WTC11 (cell line): Measurements from ENCODE around the gene MYH14.

Source experiments
- CREB1 ChIP-seq: sonication (generic); formaldehyde crosslinking; IDR thresholded peaks from 2 replicates; pipeline ENCODE4 v1.8.0; 2023; ENCODE audit warnings: mild to moderate bottlenecking, missing genetic modification reagents
- CTCF ChIP-seq: fragments of 200-600 bp; IDR thresholded peaks from 2 replicates; pipeline ENCODE4 v1.8.0; 2022; ENCODE audit warnings: antibody characterized with exemption
- ESRRA ChIP-seq: sonication (generic); formaldehyde crosslinking; IDR thresholded peaks from 2 replicates; pipeline ENCODE4 v1.8.1; 2022; ENCODE audit warnings: mild to moderate bottlenecking, missing genetic modification reagents, borderline replicate concordance
- FOXK1 ChIP-seq: sonication (generic); formaldehyde crosslinking; IDR thresholded peaks from 2 replicates; pipeline ENCODE4 v1.8.0; 2022; ENCODE audit warnings: mild to moderate bottlenecking, moderate library complexity, missing genetic modification reagents
- JUN ChIP-seq: sonication (generic); formaldehyde crosslinking; IDR thresholded peaks from 2 replicates; pipeline ENCODE4 v1.8.0; 2023; ENCODE audit warnings: mild to moderate bottlenecking, missing genetic modification reagents
- RORB ChIP-seq: fragments of 250-450 bp; sonication (Bioruptor Pico); IDR thresholded peaks from 2 replicates; pipeline ENCODE4 v1.9.0; 2021; ENCODE audit warnings: mild to moderate bottlenecking
- TCF7 ChIP-seq: sonication (generic); formaldehyde crosslinking; IDR thresholded peaks from 2 replicates; pipeline ENCODE4 v1.8.0; 2022; ENCODE audit warnings: mild to moderate bottlenecking, low read depth, missing genetic modification reagents, moderate library complexity
- TEAD4 ChIP-seq: sonication (generic); formaldehyde crosslinking; IDR thresholded peaks from 2 replicates; pipeline ENCODE4 v1.8.0; 2022; ENCODE audit warnings: mild to moderate bottlenecking, missing genetic modification reagents
- ZNF396 ChIP-seq: fragments of 250-450 bp; sonication (Bioruptor Pico); IDR thresholded peaks from 2 replicates; pipeline ENCODE4 v1.8.0; 2021; ENCODE audit warnings: mild to moderate bottlenecking, moderate library complexity, borderline replicate concordance
- TF ChIP-seq, protein P1 (sequence below): sonication (generic); formaldehyde crosslinking; IDR thresholded peaks from 2 replicates; pipeline ENCODE4 v1.8.0; 2022; ENCODE audit warnings: mild to moderate bottlenecking, missing genetic modification reagents
- TF ChIP-seq, protein P2 (sequence below): sonication (generic); formaldehyde crosslinking; IDR thresholded peaks from 2 replicates; pipeline ENCODE4 v1.8.1; 2022; ENCODE audit warnings: missing genetic modification reagents, borderline replicate concordance
- TF ChIP-seq, protein P3 (sequence below): sonication (generic); formaldehyde crosslinking; IDR thresholded peaks from 2 replicates; pipeline ENCODE4 v1.8.0; 2022; ENCODE audit warnings: missing genetic modification reagents
- TF ChIP-seq, protein P4 (sequence below): fragments of 250-450 bp; sonication (Bioruptor Pico); IDR thresholded peaks from 2 replicates; pipeline ENCODE4 v1.9.0; 2021; ENCODE audit warnings: mild to moderate bottlenecking, borderline replicate concordance

GRCh38 chr19:50178859-50179537 is 24.4 kb upstream of the MYH14 start:
- TF ChIP-seq ESRRA (CRISPR knock-in tag), result no peak
- no peak for TF ChIP-seq CTCF
- TF ChIP-seq, protein P1, sequence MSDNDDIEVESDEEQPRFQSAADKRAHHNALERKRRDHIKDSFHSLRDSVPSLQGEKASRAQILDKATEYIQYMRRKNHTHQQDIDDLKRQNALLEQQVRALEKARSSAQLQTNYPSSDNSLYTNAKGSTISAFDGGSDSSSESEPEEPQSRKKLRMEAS (CRISPR knock-in tag), result no peak
- no peak for TF ChIP-seq TCF7 (CRISPR knock-in tag)
- no peak for TF ChIP-seq TEAD4 (CRISPR knock-in tag)
- no peak for TF ChIP-seq FOXK1 (CRISPR knock-in tag)
- TF ChIP-seq ZNF396 (CRISPR knock-in tag), result no peak
- TF ChIP-seq, protein P2, sequence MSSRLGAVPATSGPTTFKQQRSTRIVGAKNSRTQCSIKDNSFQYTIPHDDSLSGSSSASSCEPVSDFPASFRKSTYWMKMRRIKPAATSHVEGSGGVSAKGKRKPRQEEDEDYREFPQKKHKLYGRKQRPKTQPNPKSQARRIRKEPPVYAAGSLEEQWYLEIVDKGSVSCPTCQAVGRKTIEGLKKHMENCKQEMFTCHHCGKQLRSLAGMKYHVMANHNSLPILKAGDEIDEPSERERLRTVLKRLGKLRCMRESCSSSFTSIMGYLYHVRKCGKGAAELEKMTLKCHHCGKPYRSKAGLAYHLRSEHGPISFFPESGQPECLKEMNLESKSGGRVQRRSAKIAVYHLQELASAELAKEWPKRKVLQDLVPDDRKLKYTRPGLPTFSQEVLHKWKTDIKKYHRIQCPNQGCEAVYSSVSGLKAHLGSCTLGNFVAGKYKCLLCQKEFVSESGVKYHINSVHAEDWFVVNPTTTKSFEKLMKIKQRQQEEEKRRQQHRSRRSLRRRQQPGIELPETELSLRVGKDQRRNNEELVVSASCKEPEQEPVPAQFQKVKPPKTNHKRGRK, result no peak
- no peak for TF ChIP-seq JUN (CRISPR knock-in tag)
- TF ChIP-seq, protein P3, sequence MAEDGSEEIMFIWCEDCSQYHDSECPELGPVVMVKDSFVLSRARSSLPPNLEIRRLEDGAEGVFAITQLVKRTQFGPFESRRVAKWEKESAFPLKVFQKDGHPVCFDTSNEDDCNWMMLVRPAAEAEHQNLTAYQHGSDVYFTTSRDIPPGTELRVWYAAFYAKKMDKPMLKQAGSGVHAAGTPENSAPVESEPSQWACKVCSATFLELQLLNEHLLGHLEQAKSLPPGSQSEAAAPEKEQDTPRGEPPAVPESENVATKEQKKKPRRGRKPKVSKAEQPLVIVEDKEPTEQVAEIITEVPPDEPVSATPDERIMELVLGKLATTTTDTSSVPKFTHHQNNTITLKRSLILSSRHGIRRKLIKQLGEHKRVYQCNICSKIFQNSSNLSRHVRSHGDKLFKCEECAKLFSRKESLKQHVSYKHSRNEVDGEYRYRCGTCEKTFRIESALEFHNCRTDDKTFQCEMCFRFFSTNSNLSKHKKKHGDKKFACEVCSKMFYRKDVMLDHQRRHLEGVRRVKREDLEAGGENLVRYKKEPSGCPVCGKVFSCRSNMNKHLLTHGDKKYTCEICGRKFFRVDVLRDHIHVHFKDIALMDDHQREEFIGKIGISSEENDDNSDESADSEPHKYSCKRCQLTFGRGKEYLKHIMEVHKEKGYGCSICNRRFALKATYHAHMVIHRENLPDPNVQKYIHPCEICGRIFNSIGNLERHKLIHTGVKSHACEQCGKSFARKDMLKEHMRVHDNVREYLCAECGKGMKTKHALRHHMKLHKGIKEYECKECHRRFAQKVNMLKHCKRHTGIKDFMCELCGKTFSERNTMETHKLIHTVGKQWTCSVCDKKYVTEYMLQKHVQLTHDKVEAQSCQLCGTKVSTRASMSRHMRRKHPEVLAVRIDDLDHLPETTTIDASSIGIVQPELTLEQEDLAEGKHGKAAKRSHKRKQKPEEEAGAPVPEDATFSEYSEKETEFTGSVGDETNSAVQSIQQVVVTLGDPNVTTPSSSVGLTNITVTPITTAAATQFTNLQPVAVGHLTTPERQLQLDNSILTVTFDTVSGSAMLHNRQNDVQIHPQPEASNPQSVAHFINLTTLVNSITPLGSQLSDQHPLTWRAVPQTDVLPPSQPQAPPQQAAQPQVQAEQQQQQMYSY, result no peak
- no peak for TF ChIP-seq CREB1 (CRISPR knock-in tag)
- TF ChIP-seq, protein P4, sequence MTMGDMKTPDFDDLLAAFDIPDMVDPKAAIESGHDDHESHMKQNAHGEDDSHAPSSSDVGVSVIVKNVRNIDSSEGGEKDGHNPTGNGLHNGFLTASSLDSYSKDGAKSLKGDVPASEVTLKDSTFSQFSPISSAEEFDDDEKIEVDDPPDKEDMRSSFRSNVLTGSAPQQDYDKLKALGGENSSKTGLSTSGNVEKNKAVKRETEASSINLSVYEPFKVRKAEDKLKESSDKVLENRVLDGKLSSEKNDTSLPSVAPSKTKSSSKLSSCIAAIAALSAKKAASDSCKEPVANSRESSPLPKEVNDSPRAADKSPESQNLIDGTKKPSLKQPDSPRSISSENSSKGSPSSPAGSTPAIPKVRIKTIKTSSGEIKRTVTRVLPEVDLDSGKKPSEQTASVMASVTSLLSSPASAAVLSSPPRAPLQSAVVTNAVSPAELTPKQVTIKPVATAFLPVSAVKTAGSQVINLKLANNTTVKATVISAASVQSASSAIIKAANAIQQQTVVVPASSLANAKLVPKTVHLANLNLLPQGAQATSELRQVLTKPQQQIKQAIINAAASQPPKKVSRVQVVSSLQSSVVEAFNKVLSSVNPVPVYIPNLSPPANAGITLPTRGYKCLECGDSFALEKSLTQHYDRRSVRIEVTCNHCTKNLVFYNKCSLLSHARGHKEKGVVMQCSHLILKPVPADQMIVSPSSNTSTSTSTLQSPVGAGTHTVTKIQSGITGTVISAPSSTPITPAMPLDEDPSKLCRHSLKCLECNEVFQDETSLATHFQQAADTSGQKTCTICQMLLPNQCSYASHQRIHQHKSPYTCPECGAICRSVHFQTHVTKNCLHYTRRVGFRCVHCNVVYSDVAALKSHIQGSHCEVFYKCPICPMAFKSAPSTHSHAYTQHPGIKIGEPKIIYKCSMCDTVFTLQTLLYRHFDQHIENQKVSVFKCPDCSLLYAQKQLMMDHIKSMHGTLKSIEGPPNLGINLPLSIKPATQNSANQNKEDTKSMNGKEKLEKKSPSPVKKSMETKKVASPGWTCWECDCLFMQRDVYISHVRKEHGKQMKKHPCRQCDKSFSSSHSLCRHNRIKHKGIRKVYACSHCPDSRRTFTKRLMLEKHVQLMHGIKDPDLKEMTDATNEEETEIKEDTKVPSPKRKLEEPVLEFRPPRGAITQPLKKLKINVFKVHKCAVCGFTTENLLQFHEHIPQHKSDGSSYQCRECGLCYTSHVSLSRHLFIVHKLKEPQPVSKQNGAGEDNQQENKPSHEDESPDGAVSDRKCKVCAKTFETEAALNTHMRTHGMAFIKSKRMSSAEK (CRISPR knock-in tag), result no peak
- no peak for TF ChIP-seq RORB
